ENCODE measurements around the gene TP63.
"Not testable (repeated sequence)": the region's sequence is repeated elsewhere in the genome, so short reads cannot be mapped to it uniquely, and the experiment has no call there.

Gene TP63

GRCh38 chr3:189631373-189631408 lies at the start of gene TP63:
TP63 (plus strand) TSS chr3:189631389; CDS start chr3:189631516, 127 bp downstream.
- no peak for DNase-seq

DNA sequence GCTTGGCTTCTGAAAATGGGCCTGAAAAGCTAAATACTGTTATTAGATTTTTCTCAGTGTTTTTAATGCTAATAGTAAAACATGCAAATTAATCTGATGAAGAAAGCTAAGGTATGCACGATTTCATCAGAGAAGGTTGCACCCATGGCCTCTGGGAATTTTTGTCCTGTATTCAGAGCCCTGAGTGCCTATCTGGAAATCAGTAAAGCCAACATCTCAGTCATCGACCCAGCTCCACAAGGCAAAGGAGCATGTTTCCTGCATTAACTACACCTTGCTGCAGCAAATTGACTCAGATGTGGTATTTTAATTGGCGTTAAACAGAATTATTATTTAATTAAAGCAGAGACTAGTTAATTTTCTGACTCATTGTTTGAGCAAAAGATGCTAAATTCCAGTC lies 49.0 kb upstream of the TP63 start:
- DNase-seq: no peak

DNA sequence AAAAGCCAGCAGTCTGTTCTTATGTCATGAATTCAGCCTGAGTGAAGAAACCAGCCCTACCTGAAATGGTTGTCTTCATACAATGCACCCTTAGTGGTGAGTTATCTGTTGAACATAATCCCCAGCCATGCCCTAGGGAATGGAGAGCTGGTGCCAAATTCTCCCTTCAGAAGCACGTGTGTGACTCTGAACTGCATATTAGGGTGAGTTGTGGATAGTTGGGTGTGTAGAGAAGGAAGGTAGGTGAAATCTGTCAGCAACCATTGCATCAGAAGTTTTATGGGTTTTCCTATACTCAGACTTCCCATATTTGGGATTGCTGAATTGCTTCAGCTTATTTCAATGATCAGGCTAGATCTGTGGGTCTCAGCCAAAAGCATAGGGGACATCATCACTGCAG lies 46.5 kb upstream of the TP63 start:
- no peak for DNase-seq

- no peak for DNase-seq
Measured at GRCh38 chr3:189586941-189587663, 44.1 kb upstream of the TP63 start.

- DNase-seq: no peak
Measured at GRCh38 chr3:189587664-189588040, 43.5 kb upstream of the TP63 start.

GRCh38 chr3:189588070-189588469 lies 43.1 kb upstream of the TP63 start:
- no peak for DNase-seq

- DNase-seq: no peak
Measured at GRCh38 chr3:189588475-189589178, 42.6 kb upstream of the TP63 start.

DNA sequence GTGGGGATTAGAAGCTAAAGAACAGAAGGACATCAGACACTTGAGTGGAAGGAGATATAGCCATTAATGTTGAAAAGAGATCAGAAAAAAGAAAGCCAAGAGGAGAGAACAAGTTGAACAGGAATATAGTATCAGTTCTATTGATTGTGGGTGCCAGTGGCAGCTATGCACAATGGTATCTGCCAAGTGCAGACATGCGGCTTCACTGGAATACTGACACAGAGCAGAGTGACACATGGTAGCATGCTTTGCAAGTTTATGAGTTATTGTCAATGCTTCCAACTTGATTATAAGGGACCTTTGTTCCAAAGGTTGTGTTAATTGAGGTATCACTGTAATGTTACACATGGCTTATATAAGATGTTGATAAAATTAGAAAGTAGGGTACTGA lies 42.0 kb upstream of the TP63 start:
- no peak for DNase-seq

DNA sequence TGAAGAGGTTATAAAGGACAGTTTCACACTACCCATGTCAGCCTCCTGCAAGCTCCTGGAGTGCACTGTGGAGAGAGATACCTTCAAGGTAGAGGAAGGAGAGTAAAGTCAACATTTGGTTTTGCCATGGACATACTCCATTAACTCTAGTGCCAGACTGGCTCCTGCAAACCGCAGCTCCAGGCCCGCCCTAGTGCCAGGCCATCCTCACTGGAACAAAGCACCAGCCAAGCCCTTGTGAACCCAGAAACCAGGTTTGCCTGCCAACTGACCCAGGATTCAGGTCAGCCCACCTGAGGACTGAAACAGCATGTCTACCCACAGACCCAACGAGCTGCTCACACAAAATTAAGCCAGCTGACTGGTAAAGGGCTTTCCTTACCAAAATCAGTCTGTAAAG lies 41.0 kb upstream of the TP63 start:
- no peak for DNase-seq

DNA sequence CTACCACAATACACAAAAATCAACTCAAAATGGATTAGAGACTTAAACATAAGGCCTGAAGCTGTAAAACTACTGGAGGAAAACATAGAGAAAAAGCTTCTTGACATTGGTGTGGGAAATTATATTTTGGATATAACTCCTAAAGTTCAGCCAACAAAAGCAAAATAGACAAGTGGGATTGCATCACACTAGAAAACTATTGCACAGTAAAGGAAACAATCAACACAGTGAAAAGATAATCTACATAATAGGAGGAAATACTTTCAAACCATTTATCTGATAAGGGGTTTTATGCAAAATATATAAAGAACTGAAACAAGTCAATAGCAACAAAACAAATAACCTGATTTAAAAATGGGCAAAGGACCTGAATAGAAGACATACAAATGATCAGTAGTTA lies 37.6 kb upstream of the TP63 start:
- DNase-seq: no peak

DNA sequence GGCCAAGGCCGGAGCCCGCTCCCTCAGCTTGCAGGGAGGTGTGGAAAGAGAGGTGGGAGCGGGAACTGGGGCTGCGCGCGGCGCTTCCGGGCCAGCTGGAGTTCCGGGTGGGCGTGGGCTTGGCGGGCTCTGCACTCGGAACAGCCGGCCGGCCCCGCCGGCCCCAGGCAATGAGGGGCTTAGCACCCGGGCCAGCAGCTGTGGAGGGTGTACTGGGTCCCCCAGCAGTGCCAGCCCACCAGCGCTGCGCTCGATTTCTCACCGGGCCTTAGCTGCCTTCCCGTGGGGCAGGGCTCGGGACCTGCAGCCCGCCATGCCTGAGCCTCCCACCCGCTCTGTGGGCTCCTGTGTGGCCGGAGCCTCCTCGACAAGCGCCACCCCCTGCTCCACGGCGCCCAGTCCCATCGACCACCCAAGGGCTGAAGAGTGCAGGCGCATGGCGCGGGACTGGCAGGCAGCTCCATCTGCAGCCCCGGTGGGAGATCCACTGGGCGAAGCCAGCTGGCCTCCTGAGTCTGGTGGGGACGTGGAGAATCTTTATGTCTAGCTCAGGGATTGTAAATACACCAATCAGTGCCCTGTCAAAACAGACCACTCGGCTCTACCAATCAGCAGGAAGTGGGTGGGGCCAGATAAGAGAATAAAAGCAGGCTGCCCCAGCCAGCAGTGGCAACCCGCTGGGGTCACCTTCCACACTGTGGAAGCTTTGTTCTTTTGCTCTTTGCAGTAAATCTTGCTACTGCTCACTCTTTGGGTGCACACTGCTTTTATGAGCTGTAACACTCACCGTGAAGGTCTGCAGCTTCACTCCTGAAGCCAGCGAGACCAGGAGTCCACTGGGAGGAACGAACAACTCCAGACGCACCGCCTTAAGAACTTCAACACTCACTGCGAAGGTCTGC lies 34.9 kb upstream of the TP63 start:
- not testable (repeated sequence) for DNase-seq

GRCh38 chr3:189597918-189598317 lies 33.3 kb upstream of the TP63 start:
- no peak for DNase-seq

- no peak for DNase-seq
Measured at GRCh38 chr3:189598530-189599225, 32.5 kb upstream of the TP63 start.

DNA sequence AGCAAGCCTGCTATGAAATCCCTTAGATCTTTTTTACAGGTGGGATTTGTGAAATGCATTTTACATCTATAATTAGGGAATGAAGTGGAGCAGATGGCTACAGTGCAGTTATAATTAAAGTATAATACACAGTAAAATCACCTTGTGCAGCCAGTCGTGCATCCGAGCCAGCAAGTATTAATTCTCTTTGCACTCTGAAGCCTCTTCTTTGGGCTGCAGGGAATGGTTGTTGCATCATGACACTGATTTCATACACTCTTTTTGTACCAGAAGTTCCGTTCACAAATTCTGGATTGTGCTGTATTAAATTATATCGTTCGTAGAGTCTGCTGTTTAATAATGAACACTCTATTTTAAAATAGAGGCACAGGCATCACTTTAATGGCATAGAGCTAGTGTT lies 28.7 kb upstream of the TP63 start:
- no peak for DNase-seq

DNA sequence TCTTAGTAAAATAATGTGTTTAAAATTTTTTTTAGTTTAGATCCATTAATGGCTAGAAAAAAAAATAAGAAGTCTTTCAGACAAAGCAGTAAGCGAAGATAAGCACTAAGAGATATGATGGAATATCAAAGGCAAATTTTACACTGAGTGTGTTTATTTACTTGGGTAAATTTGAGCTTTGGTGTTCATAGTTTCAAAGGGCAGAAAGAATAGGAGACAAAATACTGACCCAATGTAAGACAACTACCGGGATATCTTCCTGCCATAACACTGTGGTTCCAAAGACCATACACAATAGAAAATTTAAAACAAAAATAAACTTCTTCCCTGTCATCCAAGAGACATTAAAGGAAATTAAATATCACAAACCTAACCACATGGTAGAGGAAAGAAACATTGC lies 25.5 kb upstream of the TP63 start:
- no peak for DNase-seq

DNA sequence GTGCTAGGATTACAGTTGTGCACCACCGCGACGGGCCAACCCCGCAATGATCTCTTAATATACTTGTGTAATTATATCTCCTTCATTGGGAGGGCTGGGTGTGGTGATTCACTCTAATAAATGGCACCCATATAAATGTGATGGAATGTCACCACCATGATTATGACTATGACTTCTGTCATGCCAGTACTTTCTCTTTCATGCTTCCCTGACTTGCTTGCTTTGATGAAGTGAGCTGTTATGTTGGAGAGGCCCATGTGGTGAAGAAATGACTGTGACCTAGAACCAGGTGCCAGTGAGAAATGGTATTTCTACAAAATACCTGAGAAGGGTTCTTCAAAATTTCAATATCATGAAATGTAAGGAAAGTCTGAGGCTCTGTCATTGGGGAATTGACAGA lies 24.4 kb upstream of the TP63 start:
- DNase-seq: no peak

DNA sequence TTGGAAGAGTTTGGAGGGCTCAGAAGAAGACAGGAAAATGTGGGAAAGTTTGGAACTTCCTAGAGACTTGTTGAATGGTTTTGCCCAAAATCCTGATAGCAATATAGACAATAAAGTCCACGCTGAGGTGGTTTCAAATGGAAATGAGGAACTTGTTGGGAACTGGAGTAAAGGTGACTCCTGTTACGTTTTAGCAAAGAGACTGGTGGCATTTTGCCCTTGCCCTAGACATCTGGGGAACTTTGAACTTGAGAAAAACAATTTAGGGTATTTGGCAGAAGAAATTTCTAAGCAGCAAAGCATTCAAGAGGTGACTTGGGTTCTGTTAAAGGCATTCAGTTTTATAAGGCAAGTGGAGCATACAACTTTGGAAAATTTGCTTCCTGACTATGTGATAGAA lies 18.5 kb upstream of the TP63 start:
- not testable (repeated sequence) for DNase-seq

- DNase-seq: no peak
Measured at GRCh38 chr3:189613122-189613521, 18.1 kb upstream of the TP63 start.

- DNase-seq: no peak
Measured at GRCh38 chr3:189621948-189622603, 9.1 kb upstream of the TP63 start.

GRCh38 chr3:189622629-189623028 lies 8.6 kb upstream of the TP63 start:
- no peak for DNase-seq

GRCh38 chr3:189624130-189624529 lies 7.1 kb upstream of the TP63 start:
- no peak for DNase-seq

GRCh38 chr3:189625071-189625470 lies 6.1 kb upstream of the TP63 start:
- no peak for DNase-seq

- DNase-seq: no peak
Measured at GRCh38 chr3:189625572-189625971, 5.6 kb upstream of the TP63 start.

All from NCI-H345 (cell line).